CD4-positive, alpha-beta T cell treated with Interleukin-4 for 4 hours (primary cell): ENCODE measurements around the gene COMMD8.

Experiments used
- DNase-seq: peaks from one replicate; pipeline ENCODE4 v3.0.0-alpha.2; 2020

The COMMD8 gene

GRCh38 chr4:47471064-47471463 lies 7.6 kb upstream of the COMMD8 start:
- no peak for DNase-seq

- DNase-seq = no peak
These were observed 6.4 kb upstream of the COMMD8 start for GRCh38 chr4:47469951-47470350.

DNA sequence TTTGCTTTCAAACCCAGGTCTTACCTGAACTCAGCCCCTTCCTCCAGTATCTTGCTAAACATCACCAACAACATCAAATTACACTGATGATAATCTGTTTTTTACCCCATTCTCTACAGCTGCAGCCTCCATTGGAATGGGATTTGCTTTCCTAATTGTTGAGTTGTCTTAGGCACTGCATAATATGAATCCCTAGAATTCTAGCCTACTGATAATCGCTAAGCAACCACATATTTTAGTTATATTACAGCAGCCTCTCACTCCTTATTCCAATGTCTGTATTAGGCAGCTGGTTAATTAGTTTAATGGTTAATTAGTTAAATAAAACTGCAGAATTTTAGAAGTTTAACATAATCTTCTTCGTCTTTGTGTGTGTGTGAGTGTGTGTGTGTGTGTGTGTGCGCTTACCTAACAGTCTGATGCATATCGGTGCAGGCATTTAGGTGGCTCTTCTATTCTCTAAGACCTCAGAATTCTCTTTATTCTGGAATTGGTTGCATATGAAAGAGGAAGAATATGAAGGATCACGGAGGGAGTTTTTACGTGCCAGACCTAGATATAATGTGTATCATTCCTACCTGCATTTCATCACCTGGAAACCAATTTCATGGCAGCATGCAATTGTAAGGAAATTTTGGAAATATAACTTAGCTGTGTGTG lies 5.3 kb upstream of the COMMD8 start:
- DNase-seq = no peak

DNA sequence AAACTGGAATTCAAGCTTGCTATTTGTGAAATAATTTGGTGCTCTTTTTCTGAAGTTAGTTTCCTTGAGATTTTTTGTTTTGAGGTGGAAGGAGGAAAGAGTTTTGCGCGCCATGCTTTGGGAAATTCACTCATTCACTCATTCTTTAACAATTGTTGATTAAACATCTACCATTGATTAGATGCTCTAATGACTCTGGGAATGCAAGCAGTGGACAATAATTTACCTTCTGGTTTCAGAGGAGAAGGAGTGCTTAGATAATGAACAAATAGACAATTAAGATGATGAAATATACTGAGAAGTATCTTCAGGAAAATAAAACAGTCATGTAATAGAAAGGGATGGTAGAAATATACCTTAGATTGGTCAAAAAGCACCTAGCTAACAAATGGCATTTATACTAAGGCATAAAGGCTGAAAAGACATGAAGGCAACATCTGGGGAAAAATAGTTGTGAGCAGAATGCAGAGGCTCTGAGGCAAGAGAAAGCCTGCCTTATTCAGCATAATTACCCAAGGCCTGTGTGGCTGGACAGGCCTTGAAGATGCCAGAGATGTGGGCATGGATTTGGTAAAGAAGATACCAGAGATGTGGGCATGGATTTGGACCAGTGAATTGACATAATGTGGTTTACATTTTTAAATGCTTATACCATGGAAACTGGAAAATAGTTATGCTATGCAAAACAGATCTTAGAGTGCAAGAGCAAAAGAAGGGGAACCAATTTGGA lies 2.7 kb upstream of the COMMD8 start:
- no peak for DNase-seq

DNA sequence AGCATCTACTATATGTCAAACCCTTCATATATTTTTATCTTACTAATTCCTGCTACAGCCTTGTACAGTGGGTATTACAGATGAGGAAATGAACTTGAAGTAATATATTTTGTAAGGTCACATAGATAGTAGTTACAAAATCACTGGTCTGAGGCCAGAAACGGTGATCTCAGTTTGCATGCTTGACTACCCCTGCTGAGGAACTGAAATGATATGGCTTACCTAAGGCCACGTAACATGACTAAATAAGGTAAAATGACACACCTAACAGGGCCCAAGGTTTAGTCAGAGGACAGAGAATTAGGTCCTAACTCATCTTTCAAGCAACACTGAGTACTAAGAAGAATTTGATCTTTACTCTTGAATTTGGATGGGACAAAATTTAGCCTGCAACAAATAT lies 1.5 kb upstream of the COMMD8 start:
- DNase-seq = no peak

- no peak for DNase-seq
These were observed 685 bp downstream of the COMMD8 start for GRCh38 chr4:47462799-47463234.

DNA sequence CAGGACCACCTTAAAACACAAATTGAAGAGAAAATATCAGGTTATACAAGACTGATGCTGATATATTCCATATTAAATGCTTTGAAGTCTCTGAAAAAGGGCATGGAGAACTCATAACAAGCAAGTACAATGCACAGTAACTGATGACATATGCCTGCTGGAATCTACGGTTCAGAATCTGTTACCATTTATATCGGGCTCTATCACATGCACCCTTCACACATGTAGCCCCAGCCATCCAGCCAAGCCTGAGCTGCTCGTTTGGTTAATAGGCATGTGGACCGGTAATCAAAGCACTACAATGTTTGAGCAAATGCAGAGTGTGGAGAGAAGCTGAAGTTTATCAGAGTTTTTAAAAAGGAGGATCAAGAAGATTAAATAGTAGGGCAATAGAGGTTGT lies 11.8 kb downstream of the COMMD8 start:
- no peak for DNase-seq

DNA sequence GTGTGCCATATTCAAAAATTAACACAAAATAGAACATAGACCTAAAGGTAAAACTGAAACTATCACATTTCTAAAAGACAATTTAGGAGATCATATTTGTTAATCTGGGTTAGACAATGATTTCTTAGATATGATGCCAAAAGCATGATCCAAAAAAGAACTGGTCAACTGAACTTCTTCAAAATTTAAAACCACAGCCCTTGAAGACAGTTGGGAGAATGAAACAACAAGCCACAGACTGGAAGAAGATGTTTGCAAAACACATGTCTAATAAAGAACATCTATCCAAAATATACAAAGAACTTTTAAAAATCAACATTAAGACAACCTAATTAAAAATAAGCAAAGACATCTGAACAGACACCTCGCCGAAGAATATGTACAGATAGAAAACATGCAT lies 19.5 kb downstream of the COMMD8 start:
- no peak for DNase-seq

- no peak for DNase-seq
These were observed 20.5 kb downstream of the COMMD8 start for GRCh38 chr4:47442980-47443379.

DNA sequence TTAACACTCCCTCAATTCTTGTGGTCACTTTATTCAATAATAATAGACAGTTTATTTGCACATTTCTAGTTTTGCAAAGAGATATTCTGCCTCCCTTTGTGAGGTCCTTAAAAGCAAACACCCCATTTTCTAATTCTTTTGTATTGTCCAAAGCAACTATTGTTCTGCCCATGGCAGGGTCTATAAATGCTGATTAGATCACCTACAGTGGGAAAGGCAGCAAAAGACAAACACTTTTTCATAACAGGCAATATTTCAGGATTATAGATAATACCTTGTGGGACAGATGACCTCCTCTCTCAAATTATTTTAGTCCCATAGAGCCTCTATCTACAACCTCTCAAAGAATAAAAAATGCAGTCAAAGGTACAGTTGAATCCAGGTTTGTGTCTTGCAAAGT lies 28.6 kb downstream of the COMMD8 start:
- DNase-seq = no peak

DNA sequence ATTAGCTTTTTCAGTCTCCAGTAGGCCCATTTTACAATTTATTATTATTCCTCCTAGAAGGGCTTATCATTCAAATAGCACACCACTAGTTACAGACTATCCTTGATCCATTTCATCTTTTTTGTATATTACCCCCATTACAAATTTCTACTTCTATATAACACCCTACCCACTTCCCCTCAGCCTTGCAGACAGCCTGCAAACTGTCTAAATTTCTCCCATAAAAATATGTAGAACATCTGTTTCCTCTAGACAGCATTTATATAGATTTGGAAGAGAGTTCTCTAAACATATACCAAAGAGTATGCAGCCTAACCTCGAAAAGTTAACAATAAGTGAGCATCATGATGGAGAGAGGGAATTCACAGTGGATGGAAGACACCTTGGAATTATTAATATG lies 30.8 kb downstream of the COMMD8 start:
- no peak for DNase-seq

DNA sequence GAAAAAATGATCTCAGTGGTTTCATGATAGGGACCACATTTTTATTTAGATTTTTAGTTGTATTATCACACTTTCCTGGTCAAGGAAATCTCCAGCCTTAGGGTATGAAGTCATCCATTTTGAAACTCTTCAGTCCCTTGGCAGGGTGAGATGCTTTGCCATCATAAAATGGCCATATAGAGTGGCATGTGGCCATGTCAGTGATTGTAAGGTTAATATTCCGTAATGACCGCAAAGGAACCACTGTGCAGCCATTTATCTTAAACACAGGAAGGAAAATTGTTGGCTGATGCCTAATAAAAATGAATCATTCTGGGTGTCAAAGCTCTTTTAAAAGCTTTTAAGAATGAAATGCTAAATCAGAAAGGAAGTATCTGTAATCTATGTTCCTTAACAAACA lies 35.6 kb downstream of the COMMD8 start:
- no peak for DNase-seq

DNA sequence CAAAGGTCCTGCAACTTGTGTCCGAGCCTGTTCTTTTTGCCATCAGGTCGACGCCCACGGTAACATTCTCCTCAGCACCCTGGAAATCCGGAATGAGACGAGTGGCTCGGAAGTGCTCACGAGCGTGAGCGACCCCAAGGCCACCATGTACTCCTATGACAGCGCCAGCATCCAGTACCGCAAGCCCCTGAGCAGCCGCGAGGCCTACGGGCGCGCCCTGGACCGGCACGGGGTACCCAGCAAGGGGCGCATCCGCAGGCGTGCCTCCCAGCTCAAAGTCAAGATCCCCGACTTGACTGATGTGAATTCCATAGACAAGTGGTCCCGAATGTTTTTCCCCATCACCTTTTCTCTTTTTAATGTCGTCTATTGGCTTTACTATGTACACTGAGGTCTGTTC lies 37.9 kb downstream of the COMMD8 start:
- DNase-seq = no peak

DNA sequence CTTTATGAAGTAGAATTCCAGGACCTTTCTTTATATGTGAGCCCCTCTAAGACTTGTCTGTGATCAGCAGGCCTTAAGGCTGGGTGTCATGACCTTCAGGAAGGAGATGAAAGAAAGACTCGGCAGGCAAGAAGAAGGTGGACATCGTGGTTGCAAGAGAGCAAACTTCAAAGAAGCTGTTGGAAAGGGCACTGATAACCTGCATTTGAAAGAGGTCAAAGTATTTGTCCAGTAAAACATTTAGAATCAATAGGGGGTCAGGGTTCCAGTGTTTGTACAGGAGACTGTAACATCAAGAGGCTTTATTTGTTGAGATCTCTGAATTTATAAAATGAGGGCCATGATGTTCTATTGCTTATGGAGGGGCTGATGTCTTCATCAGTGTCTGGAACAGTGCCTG lies 44.2 kb downstream of the COMMD8 start:
- DNase-seq = no peak

DNA sequence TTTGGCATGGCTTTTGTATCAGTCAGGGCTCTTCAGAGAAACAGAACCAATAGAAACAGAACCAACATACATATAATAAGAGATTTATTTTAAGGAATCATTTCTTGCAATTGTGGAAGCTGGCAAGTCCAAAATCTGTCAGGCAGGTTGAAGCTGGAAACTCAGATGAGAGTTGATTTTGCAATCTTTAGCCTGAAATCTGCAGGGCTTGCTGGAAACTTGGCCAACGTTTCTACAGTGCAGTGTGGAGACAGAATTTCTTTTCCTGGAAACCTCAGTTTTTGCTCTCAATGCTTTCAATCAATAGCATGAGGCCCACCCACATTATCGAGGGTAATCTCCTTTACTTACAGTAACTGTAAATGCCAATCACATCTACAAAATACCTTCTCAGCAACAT lies 45.4 kb downstream of the COMMD8 start:
- no peak for DNase-seq

- DNase-seq = no peak
These were observed 47.8 kb downstream of the COMMD8 start for GRCh38 chr4:47415719-47416118.

DNA sequence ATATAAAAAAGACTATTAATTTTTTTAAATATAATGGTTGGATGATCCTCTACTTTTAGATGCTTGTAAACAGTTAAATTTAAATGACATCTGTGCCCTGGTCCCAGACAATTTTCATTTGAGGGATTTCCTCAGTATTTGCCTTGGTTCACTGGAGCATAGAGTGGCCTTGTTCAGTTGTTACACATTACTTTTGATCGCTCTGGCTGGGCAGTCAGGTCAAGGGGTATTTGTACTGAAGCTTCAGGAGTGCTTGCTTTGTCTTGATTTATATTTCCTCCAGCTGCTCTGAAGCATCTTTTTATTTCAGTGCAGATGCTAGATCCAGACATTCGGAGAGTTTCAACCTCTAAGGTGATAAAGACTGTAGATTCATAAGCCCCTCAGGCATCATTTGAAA lies 50.0 kb downstream of the COMMD8 start:
- no peak for DNase-seq

- no peak for DNase-seq
These were observed 53.2 kb downstream of the COMMD8 start for GRCh38 chr4:47410271-47410670.

DNA sequence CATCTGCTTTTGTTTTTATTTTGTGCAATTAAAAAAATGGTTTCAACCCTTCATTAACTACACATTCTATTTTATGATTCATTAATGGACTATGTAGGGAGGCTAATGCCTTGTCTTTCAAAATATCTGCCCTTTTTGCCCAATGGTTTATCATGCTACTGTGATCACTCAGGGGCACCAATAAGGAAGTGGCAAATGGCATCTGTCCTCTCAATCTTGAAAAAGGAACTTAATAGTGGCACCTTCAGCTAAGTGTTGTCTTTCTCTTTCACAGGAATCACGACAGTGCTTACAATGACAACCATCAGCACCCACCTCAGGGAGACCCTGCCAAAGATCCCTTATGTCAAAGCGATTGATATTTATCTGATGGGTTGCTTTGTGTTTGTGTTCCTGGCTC lies 57.1 kb downstream of the COMMD8 start:
- no peak for DNase-seq
